Measurements from ENCODE around the gene TMEM81.

The TMEM81 gene

DNA sequence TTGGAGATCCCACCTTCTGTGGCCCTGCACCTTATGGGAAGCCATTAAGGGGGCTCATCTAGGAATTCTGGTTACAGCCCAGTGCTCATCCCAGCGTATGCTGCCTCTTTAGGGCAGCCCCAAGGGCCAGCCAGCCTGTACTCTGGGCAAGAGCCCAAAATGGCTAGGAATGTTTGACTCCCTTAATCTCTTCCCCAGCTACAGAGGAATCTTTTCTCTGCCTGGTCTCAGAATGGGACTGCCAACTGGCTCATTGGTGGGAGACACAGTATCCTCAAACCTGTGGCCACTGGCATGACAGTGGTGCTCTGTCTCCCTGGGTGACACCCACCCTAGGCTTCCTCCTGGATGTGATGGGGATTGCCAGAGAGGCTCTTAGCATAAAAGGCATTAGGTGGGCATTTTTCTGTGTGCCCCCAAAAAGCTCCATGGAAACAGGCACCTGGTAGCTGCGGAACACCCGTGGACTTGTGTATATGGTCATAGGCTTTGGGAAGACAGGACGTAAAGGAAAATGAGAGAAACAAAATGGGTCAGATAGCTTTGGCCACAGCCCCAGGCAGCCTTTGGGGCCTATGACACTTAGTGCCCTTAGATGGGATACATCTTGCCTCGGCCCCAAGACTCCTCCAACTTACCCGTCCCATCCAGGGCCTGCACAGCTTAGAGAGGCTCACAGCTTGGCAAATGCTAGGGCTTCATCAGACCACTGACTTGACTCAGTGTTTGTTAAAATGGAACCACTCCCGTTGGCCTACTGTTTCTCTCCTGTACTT is 6.9 kb downstream of the TMEM81 start:
- H3K27me3 ChIP-seq (ENCODE audit: insufficient read depth, poor library complexity, severe bottlenecking) = no peaks in the 10 kb centered on the region
- H3K4me3 ChIP-seq (replicated peaks; ENCODE audit: insufficient read depth, low read length) = no peak overlapping the region
- no peak for TF ChIP-seq SPI1 (IDR thresholded peaks at IDR 0.05; ENCODE audit: borderline replicate concordance, low read depth)
- TF ChIP-seq GABPA (IDR thresholded peaks at IDR 0.05; ENCODE audit: low read depth) = no peak
- TF ChIP-seq, protein P1, sequence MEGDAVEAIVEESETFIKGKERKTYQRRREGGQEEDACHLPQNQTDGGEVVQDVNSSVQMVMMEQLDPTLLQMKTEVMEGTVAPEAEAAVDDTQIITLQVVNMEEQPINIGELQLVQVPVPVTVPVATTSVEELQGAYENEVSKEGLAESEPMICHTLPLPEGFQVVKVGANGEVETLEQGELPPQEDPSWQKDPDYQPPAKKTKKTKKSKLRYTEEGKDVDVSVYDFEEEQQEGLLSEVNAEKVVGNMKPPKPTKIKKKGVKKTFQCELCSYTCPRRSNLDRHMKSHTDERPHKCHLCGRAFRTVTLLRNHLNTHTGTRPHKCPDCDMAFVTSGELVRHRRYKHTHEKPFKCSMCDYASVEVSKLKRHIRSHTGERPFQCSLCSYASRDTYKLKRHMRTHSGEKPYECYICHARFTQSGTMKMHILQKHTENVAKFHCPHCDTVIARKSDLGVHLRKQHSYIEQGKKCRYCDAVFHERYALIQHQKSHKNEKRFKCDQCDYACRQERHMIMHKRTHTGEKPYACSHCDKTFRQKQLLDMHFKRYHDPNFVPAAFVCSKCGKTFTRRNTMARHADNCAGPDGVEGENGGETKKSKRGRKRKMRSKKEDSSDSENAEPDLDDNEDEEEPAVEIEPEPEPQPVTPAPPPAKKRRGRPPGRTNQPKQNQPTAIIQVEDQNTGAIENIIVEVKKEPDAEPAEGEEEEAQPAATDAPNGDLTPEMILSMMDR (IDR thresholded peaks at IDR 0.05; ENCODE audit: insufficient read depth, low read length) = no peak
- no peak for TF ChIP-seq POLR2AphosphoS5 (IDR thresholded peaks at IDR 0.05; ENCODE audit: low read depth)
- TF ChIP-seq, protein P2, sequence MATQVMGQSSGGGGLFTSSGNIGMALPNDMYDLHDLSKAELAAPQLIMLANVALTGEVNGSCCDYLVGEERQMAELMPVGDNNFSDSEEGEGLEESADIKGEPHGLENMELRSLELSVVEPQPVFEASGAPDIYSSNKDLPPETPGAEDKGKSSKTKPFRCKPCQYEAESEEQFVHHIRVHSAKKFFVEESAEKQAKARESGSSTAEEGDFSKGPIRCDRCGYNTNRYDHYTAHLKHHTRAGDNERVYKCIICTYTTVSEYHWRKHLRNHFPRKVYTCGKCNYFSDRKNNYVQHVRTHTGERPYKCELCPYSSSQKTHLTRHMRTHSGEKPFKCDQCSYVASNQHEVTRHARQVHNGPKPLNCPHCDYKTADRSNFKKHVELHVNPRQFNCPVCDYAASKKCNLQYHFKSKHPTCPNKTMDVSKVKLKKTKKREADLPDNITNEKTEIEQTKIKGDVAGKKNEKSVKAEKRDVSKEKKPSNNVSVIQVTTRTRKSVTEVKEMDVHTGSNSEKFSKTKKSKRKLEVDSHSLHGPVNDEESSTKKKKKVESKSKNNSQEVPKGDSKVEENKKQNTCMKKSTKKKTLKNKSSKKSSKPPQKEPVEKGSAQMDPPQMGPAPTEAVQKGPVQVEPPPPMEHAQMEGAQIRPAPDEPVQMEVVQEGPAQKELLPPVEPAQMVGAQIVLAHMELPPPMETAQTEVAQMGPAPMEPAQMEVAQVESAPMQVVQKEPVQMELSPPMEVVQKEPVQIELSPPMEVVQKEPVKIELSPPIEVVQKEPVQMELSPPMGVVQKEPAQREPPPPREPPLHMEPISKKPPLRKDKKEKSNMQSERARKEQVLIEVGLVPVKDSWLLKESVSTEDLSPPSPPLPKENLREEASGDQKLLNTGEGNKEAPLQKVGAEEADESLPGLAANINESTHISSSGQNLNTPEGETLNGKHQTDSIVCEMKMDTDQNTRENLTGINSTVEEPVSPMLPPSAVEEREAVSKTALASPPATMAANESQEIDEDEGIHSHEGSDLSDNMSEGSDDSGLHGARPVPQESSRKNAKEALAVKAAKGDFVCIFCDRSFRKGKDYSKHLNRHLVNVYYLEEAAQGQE (IDR thresholded peaks at IDR 0.05; ENCODE audit: insufficient replicate concordance, low read depth) = no peak
- no peak overlapping the region for H3K27ac ChIP-seq (replicated peaks)
- DNase-seq (ENCODE audit: low read depth in 1 of 2, low spot score in 1 of 2) = no peak

DNA sequence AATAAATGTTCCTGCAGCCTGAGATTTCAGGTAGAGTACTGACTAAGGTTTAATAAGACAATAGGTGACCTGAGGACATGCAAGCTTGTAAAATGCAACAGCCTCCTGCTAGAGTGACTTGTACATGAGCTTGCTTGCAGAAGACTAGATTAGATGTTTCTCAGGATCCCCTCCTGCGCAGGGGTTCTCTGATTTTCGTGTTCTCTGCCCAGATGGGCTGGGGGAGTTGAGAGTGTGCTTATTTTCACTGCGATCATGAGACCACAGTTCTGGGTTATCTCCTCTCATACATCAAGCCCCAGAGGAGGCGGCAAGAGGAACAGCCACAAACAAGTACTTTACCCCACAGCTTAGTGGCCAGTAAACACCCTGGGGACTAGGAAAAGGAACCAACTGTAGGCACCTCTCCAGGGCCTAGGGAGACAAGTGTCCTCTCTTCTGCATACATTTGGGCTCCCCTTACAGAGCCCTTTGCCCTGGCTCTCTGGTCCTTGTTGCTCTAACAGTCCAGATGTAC is 8.0 kb downstream of the TMEM81 start:
- Histone ChIP-seq H3K27ac (replicated peaks) (no peak overlapping the region), H3K27me3 (ENCODE audit: insufficient read depth, poor library complexity, severe bottlenecking) (no peaks in the 10 kb centered on the region), H3K4me3 (replicated peaks; ENCODE audit: insufficient read depth, low read length) (no peak overlapping the region)
- peak in 1 of 2 experiments; percentile 13 for DNase-seq (ENCODE audit: low read depth in 1 of 2, low spot score in 1 of 2)
- TF ChIP-seq GABPA (IDR thresholded peaks at IDR 0.05; ENCODE audit: low read depth) (no peak), SPI1 (IDR thresholded peaks at IDR 0.05; ENCODE audit: borderline replicate concordance, low read depth) (no peak), POLR2AphosphoS5 (IDR thresholded peaks at IDR 0.05; ENCODE audit: low read depth) (no peak)
- TF ChIP-seq, protein P1 (IDR thresholded peaks at IDR 0.05; ENCODE audit: insufficient read depth, low read length) = no peak
- TF ChIP-seq, protein P2 (IDR thresholded peaks at IDR 0.05; ENCODE audit: insufficient replicate concordance, low read depth) = no peak

DNA sequence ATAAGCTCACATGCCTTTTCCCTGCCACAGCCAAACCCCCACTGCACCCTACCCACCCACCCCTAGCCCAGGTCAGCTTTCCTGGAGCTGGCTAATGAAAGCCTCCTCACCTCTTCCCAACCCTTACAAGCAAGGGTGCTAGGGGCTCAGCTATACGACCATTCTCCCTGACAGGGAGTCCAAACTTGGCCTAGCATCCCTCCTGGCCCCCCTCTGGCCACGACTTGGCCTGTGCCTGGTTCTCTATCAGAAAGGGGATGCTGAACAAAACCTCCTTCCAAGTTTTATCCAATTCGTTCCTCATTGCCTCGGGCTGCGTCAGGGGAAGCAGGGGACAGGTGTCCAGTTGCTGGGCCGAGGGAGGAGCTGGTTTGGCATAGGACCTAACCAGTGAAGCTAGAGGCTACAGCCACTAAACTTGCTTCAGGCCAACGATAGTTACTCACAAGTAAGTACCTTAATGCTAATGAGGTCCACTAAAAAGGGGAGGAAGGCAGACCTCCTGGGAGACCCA is 8.6 kb downstream of the TMEM81 start:
- Histone ChIP-seq H3K27ac (replicated peaks) (no peak overlapping the region), H3K4me3 (replicated peaks; ENCODE audit: insufficient read depth, low read length) (no peak overlapping the region), H3K27me3 (ENCODE audit: insufficient read depth, poor library complexity, severe bottlenecking) (no peaks in the 10 kb centered on the region)
- DNase-seq (ENCODE audit: low read depth in 1 of 2, low spot score in 1 of 2) = no peak
- TF ChIP-seq GABPA (IDR thresholded peaks at IDR 0.05; ENCODE audit: low read depth) = no peak
- TF ChIP-seq POLR2AphosphoS5 (IDR thresholded peaks at IDR 0.05; ENCODE audit: low read depth) = no peak
- TF ChIP-seq, protein P1 (IDR thresholded peaks at IDR 0.05; ENCODE audit: insufficient read depth, low read length) = no peak
- no peak for TF ChIP-seq SPI1 (IDR thresholded peaks at IDR 0.05; ENCODE audit: borderline replicate concordance, low read depth)
- TF ChIP-seq, protein P2 (IDR thresholded peaks at IDR 0.05; ENCODE audit: insufficient replicate concordance, low read depth) = no peak

All from HL-60 (cell line).